HCT116 (cell line): Measurements from ENCODE around the gene MAEA.

Experiments
- EZH2 ChIP-seq: fragments of 200-600 bp; sonication (generic); IDR thresholded peaks from 2 replicates; pipeline ENCODE4 v1.6.1; 2017; ENCODE audit warnings: antibody characterized with exemption, mixed run types
- JUND ChIP-seq: IDR thresholded peaks from 2 replicates; pipeline ENCODE4 v1.6.1; 2012
- POLR2AphosphoS5 ChIP-seq: IDR thresholded peaks from 2 replicates; pipeline ENCODE4 v1.6.1; 2011; ENCODE audit warnings: mild to moderate bottlenecking, low read depth, low read length, moderate library complexity
- YY1 ChIP-seq: IDR thresholded peaks from 2 replicates; pipeline ENCODE4 v1.6.1; 2011; ENCODE audit warnings: low read length, low read depth, moderate library complexity, mild to moderate bottlenecking; ENCODE audit not compliant: insufficient replicate concordance; ENCODE audit errors: extremely low read depth
- TF ChIP-seq, protein P1 (sequence below), 3 experiments: fragments of 200-600 bp in 1 of 3; sonication (generic) in 1 of 3; IDR thresholded peaks in 2 of 3; conservative IDR thresholded peaks in 1 of 3; 2 replicates each; pipeline ENCODE4 v1.5.1; 2012 to 2017; ENCODE audit warnings: low read depth in 2 of 3, low read length in 2 of 3, antibody characterized with exemption in 1 of 3, borderline replicate concordance in 1 of 3, control low read depth in 1 of 3, mild to moderate bottlenecking in 1 of 3, mixed read lengths in 1 of 3, mixed run types in 1 of 3, moderate library complexity in 1 of 3; ENCODE audit not compliant: insufficient read depth in 1 of 3
- TF ChIP-seq, protein P2 (sequence below): IDR thresholded peaks from 2 replicates; pipeline ENCODE4 v1.6.1; 2012
- TF ChIP-seq, protein P3 (sequence below): IDR thresholded peaks from 2 replicates; pipeline ENCODE4 v1.6.1; 2012; ENCODE audit warnings: low read depth
- TF ChIP-seq, protein P4 (sequence below): IDR thresholded peaks from 2 replicates; pipeline ENCODE4 v1.6.1; 2011; ENCODE audit warnings: mild to moderate bottlenecking, low read length, moderate library complexity; ENCODE audit not compliant: insufficient replicate concordance; ENCODE audit errors: extremely low read depth

DNA sequence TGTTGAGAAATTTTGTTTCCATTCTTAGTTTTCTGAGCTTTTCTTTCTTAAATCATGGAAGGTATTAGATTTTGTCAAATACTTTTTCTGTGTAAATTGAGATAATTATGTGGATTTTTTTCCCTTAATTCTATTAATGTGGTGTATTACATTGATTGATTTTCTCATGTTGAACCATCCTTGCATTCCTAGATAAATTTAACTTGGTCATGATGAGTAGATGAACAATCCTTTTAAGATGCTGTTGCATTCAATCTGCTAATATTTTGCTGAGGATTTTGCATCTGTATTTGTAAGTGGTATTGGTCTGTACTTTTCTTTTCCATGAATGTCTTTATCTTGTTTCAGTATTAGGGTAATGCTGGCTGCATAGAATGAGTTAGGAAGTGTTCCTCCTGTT, 20.5 kb upstream of the MAEA start:
- TF ChIP-seq POLR2AphosphoS5 (no peak), YY1 (no peak), JUND (no peak), EZH2 (no peak)
- TF ChIP-seq, protein P1, sequence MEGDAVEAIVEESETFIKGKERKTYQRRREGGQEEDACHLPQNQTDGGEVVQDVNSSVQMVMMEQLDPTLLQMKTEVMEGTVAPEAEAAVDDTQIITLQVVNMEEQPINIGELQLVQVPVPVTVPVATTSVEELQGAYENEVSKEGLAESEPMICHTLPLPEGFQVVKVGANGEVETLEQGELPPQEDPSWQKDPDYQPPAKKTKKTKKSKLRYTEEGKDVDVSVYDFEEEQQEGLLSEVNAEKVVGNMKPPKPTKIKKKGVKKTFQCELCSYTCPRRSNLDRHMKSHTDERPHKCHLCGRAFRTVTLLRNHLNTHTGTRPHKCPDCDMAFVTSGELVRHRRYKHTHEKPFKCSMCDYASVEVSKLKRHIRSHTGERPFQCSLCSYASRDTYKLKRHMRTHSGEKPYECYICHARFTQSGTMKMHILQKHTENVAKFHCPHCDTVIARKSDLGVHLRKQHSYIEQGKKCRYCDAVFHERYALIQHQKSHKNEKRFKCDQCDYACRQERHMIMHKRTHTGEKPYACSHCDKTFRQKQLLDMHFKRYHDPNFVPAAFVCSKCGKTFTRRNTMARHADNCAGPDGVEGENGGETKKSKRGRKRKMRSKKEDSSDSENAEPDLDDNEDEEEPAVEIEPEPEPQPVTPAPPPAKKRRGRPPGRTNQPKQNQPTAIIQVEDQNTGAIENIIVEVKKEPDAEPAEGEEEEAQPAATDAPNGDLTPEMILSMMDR (IDR thresholded peaks at IDR 0.05 in 2 of 3, conservative IDR thresholded peaks at IDR 0.05 in 1 of 3; ENCODE audit: borderline replicate concordance in 1 of 3, insufficient read depth in 1 of 3, low read depth in 2 of 3, low read length in 2 of 3) = no peak
- TF ChIP-seq, protein P2, sequence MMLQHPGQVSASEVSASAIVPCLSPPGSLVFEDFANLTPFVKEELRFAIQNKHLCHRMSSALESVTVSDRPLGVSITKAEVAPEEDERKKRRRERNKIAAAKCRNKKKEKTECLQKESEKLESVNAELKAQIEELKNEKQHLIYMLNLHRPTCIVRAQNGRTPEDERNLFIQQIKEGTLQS = no peak
- TF ChIP-seq, protein P3, sequence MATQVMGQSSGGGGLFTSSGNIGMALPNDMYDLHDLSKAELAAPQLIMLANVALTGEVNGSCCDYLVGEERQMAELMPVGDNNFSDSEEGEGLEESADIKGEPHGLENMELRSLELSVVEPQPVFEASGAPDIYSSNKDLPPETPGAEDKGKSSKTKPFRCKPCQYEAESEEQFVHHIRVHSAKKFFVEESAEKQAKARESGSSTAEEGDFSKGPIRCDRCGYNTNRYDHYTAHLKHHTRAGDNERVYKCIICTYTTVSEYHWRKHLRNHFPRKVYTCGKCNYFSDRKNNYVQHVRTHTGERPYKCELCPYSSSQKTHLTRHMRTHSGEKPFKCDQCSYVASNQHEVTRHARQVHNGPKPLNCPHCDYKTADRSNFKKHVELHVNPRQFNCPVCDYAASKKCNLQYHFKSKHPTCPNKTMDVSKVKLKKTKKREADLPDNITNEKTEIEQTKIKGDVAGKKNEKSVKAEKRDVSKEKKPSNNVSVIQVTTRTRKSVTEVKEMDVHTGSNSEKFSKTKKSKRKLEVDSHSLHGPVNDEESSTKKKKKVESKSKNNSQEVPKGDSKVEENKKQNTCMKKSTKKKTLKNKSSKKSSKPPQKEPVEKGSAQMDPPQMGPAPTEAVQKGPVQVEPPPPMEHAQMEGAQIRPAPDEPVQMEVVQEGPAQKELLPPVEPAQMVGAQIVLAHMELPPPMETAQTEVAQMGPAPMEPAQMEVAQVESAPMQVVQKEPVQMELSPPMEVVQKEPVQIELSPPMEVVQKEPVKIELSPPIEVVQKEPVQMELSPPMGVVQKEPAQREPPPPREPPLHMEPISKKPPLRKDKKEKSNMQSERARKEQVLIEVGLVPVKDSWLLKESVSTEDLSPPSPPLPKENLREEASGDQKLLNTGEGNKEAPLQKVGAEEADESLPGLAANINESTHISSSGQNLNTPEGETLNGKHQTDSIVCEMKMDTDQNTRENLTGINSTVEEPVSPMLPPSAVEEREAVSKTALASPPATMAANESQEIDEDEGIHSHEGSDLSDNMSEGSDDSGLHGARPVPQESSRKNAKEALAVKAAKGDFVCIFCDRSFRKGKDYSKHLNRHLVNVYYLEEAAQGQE = no peak
- TF ChIP-seq, protein P4, sequence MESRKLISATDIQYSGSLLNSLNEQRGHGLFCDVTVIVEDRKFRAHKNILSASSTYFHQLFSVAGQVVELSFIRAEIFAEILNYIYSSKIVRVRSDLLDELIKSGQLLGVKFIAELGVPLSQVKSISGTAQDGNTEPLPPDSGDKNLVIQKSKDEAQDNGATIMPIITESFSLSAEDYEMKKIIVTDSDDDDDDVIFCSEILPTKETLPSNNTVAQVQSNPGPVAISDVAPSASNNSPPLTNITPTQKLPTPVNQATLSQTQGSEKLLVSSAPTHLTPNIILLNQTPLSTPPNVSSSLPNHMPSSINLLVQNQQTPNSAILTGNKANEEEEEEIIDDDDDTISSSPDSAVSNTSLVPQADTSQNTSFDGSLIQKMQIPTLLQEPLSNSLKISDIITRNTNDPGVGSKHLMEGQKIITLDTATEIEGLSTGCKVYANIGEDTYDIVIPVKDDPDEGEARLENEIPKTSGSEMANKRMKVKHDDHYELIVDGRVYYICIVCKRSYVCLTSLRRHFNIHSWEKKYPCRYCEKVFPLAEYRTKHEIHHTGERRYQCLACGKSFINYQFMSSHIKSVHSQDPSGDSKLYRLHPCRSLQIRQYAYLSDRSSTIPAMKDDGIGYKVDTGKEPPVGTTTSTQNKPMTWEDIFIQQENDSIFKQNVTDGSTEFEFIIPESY = no peak
